NCI-H2107 treated with DMSO at 0.1 percent for 48 hours (cell line): ENCODE data around the gene DFFB.

Experiments used
- DNase-seq: peaks from one replicate; lab custom pipeline; 2025; ENCODE audit not compliant: unreplicated experiment; lab: John Stamatoyannopoulos, UW

The DFFB gene

DNA sequence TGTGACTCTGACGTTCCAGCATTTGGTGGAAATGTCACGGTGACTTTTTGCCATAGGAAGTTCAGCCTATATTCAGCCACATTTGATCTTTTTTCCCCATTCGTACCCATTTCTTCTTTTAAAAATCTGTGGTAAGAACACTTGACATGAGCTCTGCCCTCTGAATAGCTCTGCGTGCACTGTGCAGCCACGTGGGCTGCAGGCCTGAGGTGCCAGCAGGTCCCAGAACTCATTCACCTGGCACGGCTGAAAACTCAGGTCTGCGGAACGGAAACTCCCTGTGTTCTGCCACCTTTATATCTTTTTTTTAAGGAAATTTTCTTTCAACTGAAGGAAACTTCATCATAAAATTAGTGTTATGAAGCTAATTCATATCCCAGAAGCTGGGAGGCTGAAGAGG is 28.9 kb upstream of the DFFB start:
- no peak for DNase-seq

DNA sequence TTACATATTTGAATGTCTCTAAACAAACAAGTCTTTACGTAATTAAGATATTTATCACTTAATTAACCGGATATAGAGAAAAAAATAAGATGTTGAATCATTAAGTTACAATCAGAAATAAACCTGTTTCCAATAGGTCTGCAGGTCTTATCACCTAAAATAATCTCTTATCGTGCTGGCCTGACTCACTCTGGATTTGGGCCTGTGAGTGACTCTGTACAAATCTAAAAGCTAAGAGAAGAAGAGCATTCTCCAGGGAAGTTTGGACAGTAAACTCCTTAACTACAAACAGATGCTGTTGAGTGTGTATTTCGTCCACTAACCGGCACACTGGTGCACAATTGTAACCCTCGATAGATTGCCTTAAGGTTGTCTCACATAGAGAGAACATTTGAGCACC is 25.6 kb upstream of the DFFB start:
- no peak for DNase-seq

DNA sequence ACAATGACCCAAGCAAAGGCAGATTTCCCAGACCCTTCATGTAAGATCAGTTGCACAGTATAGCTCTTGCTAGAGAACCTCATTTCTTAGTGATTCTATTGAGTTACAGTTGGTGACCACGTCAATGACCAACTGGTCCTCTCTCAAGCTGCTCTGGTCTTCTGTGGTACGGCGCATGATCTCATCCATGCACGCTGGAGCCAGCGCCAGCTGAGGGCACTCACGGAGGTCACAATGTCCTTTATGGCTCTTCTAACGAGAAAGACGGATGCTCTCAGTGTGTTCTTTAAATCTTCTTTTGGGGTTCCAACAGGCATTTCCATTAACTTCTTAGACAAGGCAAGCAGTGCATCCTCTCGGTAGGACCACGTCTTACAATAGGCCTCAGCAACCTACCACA is 22.6 kb upstream of the DFFB start:
- no peak for DNase-seq

DNA sequence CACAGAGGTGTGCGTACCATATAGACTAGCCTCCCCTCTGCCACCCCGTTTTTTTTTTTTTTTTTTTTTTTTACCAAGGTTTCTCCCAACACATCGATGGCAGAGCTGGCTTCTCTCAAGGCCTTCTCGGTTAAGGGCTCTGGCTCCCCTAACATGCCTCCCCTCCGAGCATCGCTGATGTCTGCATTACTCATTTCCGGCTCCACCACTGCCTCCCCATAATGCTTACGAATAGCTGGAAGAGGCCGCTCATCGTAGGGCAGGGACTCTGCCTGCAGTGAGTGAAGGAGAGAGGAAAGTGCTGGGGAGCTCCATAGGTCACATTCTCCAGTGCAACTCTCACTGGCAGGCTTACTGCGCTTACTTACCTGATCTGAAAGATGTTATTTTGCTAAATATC is 20.9 kb upstream of the DFFB start:
- no peak for DNase-seq

DNA sequence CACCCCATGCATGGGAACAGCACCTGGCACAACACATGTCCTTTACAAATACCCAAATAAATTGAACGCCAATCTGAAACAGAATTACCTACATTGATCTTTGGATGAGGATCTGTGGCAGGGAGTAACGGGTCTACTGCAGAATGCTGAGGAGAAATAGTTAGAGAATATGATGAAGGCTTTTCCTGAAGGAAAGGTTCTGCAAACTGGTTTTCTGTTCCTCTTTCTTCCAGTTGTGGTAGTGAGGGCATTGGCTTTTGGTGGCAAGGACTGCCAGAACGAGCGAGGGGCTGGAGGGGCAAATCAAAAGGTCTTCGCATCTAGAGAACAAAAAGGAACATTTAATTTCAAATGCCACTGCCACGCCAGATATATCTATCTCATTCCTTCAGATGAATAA is 20.1 kb upstream of the DFFB start:
- DNase-seq: no peak

DNA sequence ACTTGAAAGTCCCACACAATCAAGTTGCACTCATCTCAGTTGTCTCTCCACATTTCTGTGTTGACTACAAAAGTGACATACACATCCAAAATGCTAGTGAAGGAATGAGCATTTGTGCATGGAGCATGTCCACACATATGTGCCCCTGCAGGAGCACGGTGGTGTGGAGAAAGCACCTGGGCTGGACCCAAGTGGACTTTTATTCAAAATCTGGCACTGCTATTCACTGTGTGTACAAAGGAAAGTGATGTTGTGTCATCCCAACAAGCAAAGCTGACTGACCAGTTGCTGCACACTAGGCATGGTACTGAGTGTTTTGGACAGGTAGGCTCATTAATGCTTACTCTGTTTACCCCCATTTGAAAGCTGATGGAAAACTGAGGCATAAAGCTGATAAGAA is 19.6 kb upstream of the DFFB start:
- DNase-seq: no peak

DNA sequence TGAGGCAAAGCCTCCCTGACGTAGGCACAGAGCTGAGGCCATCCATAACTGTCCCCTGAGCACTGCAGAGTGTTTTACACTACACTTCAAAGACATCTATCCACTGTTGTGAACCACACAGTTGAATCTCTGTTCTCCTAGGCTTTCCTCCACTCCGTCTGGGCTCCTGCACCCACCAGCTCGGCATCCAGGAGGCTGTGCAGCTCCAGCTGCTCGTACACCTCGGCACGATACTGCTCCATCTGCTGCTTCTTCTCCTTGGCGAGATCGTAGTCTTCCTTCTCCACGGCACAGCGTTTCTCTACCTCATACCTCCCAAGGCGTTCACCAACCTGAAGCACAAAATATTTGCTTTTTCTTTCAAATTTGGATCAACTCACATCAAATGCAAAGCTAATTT is 18.5 kb upstream of the DFFB start:
- DNase-seq: no peak

DNA sequence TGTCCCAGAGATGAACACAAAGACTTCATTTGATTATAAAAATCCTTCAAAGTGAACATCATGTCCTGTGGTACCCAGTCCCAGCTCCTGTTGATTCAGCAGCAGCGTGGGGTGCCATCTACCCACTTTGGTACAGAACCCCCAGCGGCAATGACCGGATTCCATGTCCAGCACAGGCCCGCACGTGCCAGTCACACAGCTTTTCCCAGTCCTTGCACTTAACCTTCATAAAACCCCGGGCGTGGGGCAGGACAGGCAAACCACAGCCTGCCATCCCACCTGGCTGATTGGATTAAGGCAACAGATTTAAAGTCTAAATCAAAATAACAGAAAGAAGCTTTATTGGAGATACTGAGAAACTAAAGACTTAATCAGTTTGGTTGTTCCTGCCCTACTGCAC is 15.8 kb upstream of the DFFB start:
- no peak for DNase-seq

DNA sequence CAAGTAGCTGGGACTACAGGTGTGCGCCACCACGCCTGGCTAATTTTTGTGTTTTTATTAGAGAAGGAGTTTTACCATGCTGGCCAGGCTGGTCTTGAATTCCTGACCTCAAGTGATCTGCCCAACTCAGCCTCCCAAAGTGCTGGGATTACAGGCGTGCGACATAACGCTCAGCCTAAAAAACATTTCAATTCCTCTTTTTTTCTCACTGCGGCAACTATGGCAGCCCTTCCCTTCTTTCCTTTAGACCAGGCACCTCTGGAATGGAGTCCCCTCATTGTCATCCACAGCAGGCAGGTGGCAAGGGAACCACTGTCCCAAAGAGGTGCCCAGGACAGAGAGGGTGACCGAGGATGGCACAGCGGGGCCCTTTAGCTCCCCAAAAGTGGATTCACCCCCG is 14.4 kb upstream of the DFFB start:
- DNase-seq: no peak

DNA sequence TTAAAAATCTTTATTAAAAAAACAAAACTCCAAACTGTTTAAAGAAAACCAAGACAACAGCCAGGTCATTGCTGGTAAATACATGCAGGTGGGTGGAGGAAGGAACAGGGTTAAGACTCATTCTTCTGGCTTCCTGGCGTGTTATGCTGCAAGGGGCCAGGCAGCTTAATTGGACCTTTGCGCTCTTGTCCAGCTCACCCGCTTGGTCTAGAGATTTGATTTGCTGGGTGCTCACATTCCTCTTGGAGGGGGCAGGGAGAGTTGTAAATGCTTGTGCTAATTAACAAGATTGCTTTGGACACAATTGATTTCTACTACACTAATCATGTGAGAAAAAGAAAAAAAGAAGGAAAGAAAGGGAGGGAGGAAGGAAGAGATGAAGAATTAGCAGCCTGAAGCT is 10.7 kb upstream of the DFFB start:
- no peak for DNase-seq

DNA sequence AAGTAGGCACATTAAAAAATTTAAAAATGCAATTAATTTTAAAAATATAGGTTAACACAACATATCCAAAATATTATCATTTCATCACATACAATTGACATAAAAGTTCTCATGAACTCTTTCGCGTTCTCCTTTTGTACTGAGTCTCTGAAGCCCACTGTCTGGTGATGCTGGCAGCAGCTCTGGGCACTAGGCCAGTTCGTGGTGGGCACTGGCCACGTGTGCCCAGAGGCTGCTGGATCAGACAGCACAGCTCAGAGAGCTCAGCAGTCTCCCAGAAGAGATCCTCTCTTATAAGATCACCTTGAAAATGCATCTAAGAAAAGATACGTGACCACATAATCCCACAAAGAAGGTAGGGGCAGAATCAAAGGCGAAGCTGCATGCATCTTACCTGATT is 10.2 kb upstream of the DFFB start:
- no peak for DNase-seq

DNA sequence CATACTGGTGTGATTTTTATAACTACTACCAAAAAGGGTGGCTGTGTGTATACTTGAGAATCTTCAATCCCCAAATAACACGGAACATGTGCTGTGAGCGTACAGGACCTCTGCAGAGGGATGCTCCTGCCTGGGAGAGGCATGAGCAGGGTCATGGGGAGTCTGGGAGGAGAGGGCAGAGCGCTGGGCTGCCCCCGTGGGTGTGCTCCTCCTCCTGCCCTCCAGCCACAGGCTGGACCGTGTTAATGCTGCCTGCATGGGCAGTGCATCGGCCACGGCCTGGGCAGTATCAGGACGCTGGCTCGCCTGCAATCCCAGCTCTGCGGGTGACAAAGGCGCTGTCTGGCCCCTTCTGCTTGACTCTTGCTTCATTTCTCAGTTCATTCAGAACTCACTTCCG is 6.4 kb upstream of the DFFB start:
- DNase-seq: no peak

DNA sequence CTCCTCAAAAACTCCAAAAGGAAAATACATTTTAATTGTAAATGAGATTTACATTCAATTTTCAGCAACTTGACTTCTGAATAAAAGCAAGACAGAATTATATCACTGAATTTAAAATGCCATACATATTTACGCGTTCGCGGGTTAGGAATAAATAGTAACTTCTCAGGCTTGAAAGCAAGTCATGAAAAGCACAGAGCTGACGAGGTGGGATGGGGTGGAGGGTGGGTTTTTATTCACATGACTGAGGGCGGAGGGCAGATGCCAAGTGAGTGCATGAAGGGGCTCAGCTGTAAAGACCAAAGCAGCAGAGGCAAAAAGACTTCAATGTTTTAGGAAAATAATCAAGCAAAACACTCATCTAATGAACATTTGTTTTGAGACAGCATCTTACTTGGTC is 6.0 kb upstream of the DFFB start:
- DNase-seq: no peak

DNA sequence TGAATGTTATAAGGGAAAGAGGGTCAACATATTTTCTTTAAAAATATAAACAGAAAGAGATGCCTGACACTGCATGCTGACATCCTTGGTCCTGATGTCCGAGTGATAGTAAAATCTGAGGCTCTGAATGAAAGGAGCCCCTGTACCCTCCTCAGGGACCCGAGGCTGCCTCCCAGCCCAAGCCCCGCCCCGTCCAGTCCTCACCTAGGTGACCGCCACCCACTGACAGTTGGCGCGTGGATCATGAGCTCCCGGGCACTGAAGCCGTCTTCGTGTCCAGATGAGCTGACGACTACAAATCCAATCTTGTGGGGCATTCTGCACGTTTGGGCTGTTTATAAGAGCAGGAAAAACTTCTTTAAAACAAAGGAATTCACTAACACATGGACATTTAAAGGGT is 5.2 kb upstream of the DFFB start:
- no peak for DNase-seq

DNA sequence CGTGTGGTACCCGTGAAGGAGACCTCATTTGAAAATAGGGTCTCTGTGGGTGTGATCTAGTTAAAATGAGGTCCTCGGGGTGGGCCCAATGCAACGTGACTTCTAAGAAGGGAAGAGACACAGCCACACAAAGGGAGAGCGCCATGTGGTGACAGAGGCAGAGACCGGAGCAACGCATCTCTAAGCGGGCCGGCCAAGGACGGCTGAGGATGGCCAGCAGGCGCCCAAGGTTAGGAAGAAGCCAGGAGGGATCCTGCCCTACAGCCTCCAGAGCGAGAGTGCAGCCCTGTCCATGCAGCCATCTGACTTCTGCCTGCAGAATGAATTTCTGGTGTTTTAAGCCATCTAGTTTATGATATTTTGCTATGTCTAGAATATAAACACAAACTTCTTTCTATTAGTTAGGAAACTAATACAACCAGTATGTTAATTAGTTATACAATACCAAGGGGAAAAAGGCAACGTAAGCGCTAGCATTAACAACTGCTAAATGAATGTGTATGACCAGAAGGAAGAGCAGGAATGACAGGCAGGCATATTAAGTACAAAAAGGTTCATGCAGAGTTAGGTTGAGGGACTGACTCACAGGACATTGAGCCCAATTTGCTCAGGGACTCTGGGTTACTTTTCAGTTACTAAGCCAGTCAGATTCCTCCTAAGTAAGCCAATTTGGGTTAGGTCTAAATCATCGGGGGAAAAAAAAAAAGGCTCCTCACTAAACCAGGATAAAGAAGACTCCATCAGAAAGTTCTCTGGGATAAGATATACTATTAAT is 4.4 kb upstream of the DFFB start:
- no peak for DNase-seq

DNA sequence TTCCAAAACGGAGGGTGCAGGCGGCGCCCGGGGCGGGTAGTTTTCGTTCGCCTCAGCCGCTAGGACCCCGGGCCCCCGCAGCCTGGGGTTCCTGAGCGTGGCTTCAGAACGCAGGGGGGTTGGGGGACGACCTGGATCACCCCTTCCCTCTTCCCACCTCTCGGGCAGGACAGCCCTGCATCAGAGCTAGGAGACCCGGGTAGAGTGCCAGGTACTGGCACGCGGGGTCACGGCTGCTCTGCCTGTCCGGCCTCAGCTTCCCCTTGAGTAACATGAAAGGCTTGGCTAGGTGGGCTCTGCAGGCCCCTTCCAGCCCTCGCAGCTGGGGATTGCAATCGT is 484 bp downstream of the DFFB start:
- no peak for DNase-seq

DNA sequence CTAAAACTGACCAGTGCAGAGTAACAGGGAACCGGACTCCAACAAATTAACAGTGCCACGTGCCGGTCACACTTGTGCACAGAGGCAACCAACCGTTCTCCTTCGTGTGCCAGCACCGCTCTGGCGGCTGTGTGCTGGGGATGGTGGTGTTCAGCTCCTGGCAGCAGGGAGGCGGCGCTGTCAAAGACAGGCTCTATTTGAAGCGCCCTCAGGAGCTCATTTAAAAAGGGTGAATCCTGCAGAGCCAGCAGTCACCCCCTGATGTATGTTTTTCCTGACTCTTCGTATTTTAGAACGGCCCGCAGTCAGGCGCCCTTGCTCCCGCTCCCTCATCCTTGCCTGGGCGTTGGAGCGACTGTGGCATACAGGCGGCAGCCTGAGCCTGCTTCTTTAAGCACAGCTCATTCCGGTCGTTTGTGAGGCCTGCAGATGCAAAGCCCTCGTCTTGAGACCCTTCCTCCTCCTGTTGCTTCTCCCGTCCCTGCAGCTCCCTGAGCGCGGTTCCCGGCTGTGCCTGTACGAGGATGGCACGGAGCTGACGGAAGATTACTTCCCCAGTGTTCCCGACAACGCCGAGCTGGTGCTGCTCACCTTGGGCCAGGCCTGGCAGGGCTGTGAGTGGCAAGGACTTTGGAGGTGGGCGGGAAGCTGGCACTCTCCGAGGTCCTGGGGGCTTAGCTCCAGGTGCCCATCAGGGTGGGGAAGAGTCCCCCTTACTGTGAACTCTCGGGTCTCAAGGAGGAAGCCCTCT is 1.1 kb downstream of the DFFB start:
- no peak for DNase-seq

DNA sequence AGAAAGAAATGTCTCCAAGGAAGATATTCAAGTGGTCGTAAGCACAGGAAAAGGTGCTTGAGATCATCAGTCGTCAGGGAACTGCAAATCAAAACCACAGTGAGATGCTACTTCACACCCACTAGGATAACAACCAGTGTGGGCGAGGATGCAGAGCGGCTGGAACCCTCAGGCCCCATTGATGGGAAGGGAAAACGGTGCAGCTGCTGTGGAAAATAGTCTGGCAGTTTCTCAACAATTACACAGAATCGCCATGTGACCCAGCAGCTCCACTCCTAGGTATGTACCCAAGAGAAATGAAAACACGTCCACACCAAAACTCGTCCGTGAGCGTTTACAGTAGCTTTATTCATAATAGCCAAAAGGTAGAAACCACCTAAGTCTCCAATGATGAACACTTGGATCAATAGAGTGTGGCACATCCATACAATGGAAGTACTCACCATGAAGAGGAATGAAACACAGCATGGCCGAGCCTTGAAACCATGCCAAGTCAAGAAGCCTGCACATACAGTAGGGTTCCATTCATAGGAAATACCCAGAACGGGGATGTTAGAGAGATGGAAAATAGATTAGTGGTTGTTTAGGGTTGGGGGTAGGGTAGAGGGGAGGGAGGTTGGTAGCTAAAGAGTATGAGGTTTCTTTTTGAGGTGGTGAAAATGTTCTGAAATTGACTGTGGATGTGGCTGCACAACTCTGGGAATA is 6.1 kb downstream of the DFFB start:
- DNase-seq: no peak

DNA sequence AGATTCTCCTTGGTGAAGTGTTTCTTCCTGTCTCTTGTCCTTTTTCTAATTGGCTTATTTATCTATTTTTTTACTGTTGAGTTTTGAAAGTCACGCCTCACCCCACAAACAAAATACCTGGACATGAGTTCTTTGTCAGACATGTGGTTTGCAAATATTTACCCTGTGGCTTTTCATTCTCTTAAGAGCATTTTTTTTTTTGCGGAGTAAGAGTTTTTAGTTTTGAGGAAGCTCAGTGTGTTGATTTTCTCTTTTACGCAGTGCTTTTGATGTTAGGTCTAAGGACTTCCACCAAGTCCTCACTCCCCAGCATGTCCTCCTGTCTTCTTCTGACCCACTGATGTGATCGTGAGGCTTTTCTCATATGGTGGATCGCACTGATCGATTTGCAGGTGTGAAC is 7.6 kb downstream of the DFFB start:
- no peak for DNase-seq

DNA sequence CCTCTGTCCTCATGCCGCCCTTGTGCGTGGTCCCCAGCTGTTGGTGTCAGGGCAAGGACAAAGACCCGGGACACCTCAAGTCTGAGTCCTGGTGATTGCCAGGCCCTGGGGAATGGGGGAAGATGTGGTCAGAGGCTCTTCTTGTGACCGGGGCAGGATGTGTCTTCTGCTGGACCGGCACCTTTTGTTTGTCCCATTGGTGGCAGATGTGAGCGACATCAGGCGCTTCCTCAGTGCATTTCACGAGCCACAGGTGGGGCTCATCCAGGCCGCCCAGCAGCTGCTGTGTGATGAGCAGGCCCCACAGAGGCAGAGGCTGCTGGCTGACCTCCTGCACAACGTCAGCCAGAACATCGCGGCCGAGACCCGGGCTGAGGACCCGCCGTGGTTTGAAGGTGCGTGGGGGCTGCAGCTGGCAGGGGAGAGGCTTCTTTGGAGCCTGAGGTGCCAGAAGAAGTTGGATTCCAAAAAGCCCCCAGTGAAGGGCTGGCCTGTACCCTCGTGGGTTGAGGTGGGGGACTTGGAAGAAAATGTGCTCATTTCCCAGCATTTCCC is 8.4 kb downstream of the DFFB start:
- DNase-seq: no peak

DNA sequence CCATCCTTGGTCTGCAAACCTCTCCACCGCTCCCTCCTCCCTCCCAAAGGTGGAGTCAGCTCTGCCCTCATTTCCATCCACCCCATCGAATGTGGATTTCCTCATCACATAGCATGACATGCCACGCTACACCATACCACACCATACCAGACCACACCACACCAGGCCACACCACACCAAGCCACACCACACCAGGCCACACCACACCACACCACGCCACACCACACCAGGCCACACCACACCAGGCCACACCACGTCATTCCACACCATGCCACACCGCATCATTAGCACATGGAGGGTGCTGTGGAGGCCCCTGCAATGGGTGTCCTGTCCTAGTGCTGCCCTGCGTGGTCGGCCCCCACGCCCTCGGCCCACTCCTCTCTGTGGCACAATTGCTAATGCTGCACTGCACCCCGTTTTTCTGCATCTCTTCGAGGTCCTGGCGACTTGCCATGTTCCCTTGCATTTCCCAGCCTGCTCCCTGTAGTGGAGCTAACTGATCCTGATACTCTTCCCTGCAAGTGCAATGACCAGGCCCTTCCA is 11.3 kb downstream of the DFFB start:
- DNase-seq: no peak
